ENCODE measurements around the gene CAP2. TPM values are rescaled to one million over a fixed set of nuclear protein-coding genes. Genes with fewer than 3 reads are reported as not detected.

The CAP2 gene
- total and polyA plus RNA-seq, 12 donors = 1.3 to 21.9 (median 11.9) TPM

DNA sequence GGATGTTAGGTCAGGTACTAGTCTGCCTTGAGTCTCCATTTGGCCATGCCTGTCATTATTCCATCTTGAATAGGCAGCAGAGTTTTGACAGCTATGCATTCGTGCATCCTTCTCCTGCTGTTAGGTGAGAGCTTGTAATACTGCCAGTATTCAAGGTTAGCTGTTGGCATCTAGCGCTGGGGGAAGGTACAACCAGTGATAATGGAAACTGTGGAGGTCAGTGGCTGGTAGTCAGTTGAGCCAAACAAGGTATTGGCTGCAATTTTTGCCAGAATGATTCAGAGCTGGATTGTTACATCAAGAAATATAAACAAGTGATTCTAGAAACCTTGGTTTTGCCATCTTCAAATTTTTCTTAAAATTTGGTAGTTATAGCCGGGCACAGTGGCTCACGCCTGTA lies 213.2 kb downstream of the CAP2 start:
- Histone ChIP-seq H3K36me3 (replicated peaks in 1 of 2) (peaks cover 0 to 23% of the 10 kb centered on the region in 2 donors), H3K27ac (no peak overlapping the region), H3K9me3 (replicated peaks in 1 of 3) (no peaks in the 10 kb centered on the region), H3K27me3 (no peaks in the 10 kb centered on the region), H3K4me3 (no peak overlapping the region), H3K4me1 (replicated peaks in 1 of 2) (peaks cover 5 to 13% of the 10 kb centered on the region in 2 donors)
- 52 to 76% (median 66%) methylated on average over 4 of the region's 4 CpGs for WGBS, 4 donors
- DNase-seq = peak in 2 of 7 donors; percentile 25 to 30
- TF ChIP-seq, protein P1, sequence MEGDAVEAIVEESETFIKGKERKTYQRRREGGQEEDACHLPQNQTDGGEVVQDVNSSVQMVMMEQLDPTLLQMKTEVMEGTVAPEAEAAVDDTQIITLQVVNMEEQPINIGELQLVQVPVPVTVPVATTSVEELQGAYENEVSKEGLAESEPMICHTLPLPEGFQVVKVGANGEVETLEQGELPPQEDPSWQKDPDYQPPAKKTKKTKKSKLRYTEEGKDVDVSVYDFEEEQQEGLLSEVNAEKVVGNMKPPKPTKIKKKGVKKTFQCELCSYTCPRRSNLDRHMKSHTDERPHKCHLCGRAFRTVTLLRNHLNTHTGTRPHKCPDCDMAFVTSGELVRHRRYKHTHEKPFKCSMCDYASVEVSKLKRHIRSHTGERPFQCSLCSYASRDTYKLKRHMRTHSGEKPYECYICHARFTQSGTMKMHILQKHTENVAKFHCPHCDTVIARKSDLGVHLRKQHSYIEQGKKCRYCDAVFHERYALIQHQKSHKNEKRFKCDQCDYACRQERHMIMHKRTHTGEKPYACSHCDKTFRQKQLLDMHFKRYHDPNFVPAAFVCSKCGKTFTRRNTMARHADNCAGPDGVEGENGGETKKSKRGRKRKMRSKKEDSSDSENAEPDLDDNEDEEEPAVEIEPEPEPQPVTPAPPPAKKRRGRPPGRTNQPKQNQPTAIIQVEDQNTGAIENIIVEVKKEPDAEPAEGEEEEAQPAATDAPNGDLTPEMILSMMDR (IDR thresholded peaks at IDR 0.05) = no peak
- no peak for TF ChIP-seq POLR2A (IDR thresholded peaks at IDR 0.05)
- intact Hi-C loops (cut with DNase I) = loop anchor here in 1 of 2 donors (10.0 kb wide), 1 partner anchor 98 kb away; the partner anchor contains the start of gene NUP153

Small RNA genes lying within 50 kb of the gene (small RNA-seq; reads per million reads assigned to genes)
- 0 reads per million in 2 donors for gene SUMO2P13

Other genes starting within 250 kb of the CAP2 start
- 1 to 10 TPM in 1 of 9 donors, under 1 TPM in 5, not detected in 3; 0.11 to 1.0 (median 0.23) TPM for gene RBM24, start 112.2 kb upstream of the CAP2 start, total RNA-seq
- under 1 TPM; 0.35 to 0.91 (median 0.80) TPM for gene RBM24, start 112.2 kb upstream of the CAP2 start, polyA plus RNA-seq
- gene FAM8A1, start 206.7 kb downstream of the CAP2 start, total RNA-seq = 10 to 100 TPM; 20.6 to 33.1 (median 21.9) TPM
- 10 to 100 TPM in 1 of 3 donors, 1 to 10 TPM in 2; 6.5 to 34.7 (median 9.4) TPM for gene FAM8A1, start 206.7 kb downstream of the CAP2 start, polyA plus RNA-seq